HG03439 (cell line): Measurements from ENCODE around the gene WHRN.
A peak's percentile ranks its signal among the peaks of the same experiment; 100 is the strongest.

Experiments
- ATAC-seq: cut with Tn5 transposase; IDR thresholded peaks from one replicate; pipeline ENCODE4 v1.9.1; 2021; ENCODE audit warnings: mild to moderate bottlenecking, moderate library complexity; ENCODE audit not compliant: unreplicated experiment

WHRN gene

GRCh38 chr9:114404531-114404930, 100.7 kb downstream of the WHRN start:
- no peak for ATAC-seq

- no peak for ATAC-seq
Observed at GRCh38 chr9:114403153-114403756, 102.0 kb downstream of the WHRN start.

GRCh38 chr9:114401344-114401743, 103.9 kb downstream of the WHRN start:
- ATAC-seq: no peak

GRCh38 chr9:114400772-114401171, 104.5 kb downstream of the WHRN start:
- no peak for ATAC-seq

- no peak for ATAC-seq
Observed at GRCh38 chr9:114400219-114400618, 105.1 kb downstream of the WHRN start.

GRCh38 chr9:114399381-114399780, 105.9 kb downstream of the WHRN start:
- no peak for ATAC-seq

GRCh38 chr9:114397848-114398605, 107.2 kb downstream of the WHRN start:
- peak; percentile 85 for ATAC-seq

- ATAC-seq: peak; percentile 26
Observed at GRCh38 chr9:114397219-114397847, 107.9 kb downstream of the WHRN start.

GRCh38 chr9:114396558-114397218, 108.6 kb downstream of the WHRN start:
- no peak for ATAC-seq

- no peak for ATAC-seq
Observed at GRCh38 chr9:114395768-114396167, 109.5 kb downstream of the WHRN start.

- ATAC-seq: no peak
Observed at GRCh38 chr9:114395334-114395617, 110.0 kb downstream of the WHRN start.

- ATAC-seq: no peak
Observed at GRCh38 chr9:114394523-114395333, 110.5 kb downstream of the WHRN start.

GRCh38 chr9:114392749-114393112, 112.5 kb downstream of the WHRN start:
- no peak for ATAC-seq

- ATAC-seq: no peak
Observed at GRCh38 chr9:114390952-114391351, 114.3 kb downstream of the WHRN start.

- ATAC-seq: no peak
Observed at GRCh38 chr9:114389612-114390368, 115.5 kb downstream of the WHRN start.

- no peak for ATAC-seq
Observed at GRCh38 chr9:114388764-114389375, 116.4 kb downstream of the WHRN start.

- ATAC-seq: no peak
Observed at GRCh38 chr9:114388357-114388682, 117.0 kb downstream of the WHRN start.

GRCh38 chr9:114387680-114388356, 117.5 kb downstream of the WHRN start, which contains the start of gene AKNA:
TSS of gene AKNA (minus strand) at chr9:114387982. CDS start at chr9:114381333, 6,649 bp downstream.
- peak; percentile 21 for ATAC-seq
